ENCODE data around the gene CCDC127. TPM values are rescaled to one million over a fixed set of nuclear protein-coding genes. Genes with fewer than 3 reads are reported as not detected.

Gene CCDC127
- total RNA-seq, 1 donor from 2014 or later = 6.5 TPM

GRCh38 chr5:190366-191035 lies 27.5 kb downstream of the CCDC127 start:
- intact Hi-C loops (cut with micrococcal nuclease) = no loop called here

- intact Hi-C loops (cut with micrococcal nuclease) = no loop called here
These were observed 28.0 kb downstream of the CCDC127 start for GRCh38 chr5:189976-190365.

GRCh38 chr5:189486-189885 lies 28.5 kb downstream of the CCDC127 start:
- intact Hi-C loops (cut with micrococcal nuclease) = no loop called here

GRCh38 chr5:188488-189481 lies 29.2 kb downstream of the CCDC127 start:
- intact Hi-C loops (cut with micrococcal nuclease) = loop anchor here (1.0 kb wide), 1 partner anchor 31 kb away; no protein-coding TSS in a partner anchor

GRCh38 chr5:187617-188451 lies 30.1 kb downstream of the CCDC127 start:
- intact Hi-C loops (cut with micrococcal nuclease) = loop anchor here (1.0 kb wide), 1 partner anchor 31 kb away; no protein-coding TSS in a partner anchor

- intact Hi-C loops (cut with micrococcal nuclease) = no loop called here
These were observed 30.9 kb downstream of the CCDC127 start for GRCh38 chr5:187042-187431.

- intact Hi-C loops (cut with micrococcal nuclease) = no loop called here
These were observed 31.6 kb downstream of the CCDC127 start for GRCh38 chr5:186091-187041.

- intact Hi-C loops (cut with micrococcal nuclease) = no loop called here
These were observed 32.6 kb downstream of the CCDC127 start for GRCh38 chr5:185095-186070.

- intact Hi-C loops (cut with micrococcal nuclease) = no loop called here
These were observed 33.5 kb downstream of the CCDC127 start for GRCh38 chr5:184471-184870.

GRCh38 chr5:182126-182525 lies 35.8 kb downstream of the CCDC127 start:
- intact Hi-C loops (cut with micrococcal nuclease) = no loop called here

- intact Hi-C loops (cut with micrococcal nuclease) = no loop called here
These were observed 36.4 kb downstream of the CCDC127 start for GRCh38 chr5:181566-181965.

GRCh38 chr5:181160-181559 lies 36.8 kb downstream of the CCDC127 start:
- intact Hi-C loops (cut with micrococcal nuclease) = no loop called here

GRCh38 chr5:180286-180918 lies 37.6 kb downstream of the CCDC127 start:
- intact Hi-C loops (cut with micrococcal nuclease) = no loop called here

GRCh38 chr5:179401-179800 lies 38.6 kb downstream of the CCDC127 start:
- intact Hi-C loops (cut with micrococcal nuclease) = no loop called here

GRCh38 chr5:178110-178509 lies 39.8 kb downstream of the CCDC127 start:
- intact Hi-C loops (cut with micrococcal nuclease) = no loop called here

- intact Hi-C loops (cut with micrococcal nuclease) = no loop called here
These were observed 41.6 kb downstream of the CCDC127 start for GRCh38 chr5:176296-176823.

GRCh38 chr5:174876-175465 lies 43.0 kb downstream of the CCDC127 start:
- intact Hi-C loops (cut with micrococcal nuclease) = no loop called here

GRCh38 chr5:174291-174600 lies 43.7 kb downstream of the CCDC127 start:
- intact Hi-C loops (cut with micrococcal nuclease) = no loop called here
